Stomach (tissue), 9 donors: ENCODE results near the gene PRDM2. TPM values are rescaled to one million over a fixed set of nuclear protein-coding genes. Genes with fewer than 3 reads are reported as not detected.

Experiments used
- DNase-seq, 2 donors: peaks; one replicate each; pipeline versions ENCODE4 v3.0.0 to v3.0.0-alpha.2; 2013 to 2019
- H3K27ac ChIP-seq, 5 donors: fragments of 200-600 bp in 4 of 5; sonication (generic) in 4 of 5; one replicate each; pipeline ENCODE4 v1.5.1; 2013 to 2019; ENCODE audit warnings: mild to moderate bottlenecking in 1 of 5, moderate library complexity in 1 of 5
- H3K27me3 ChIP-seq, 3 donors: fragments of 200-600 bp; sonication (generic); one replicate each; pipeline ENCODE4 v1.5.1; 2017 to 2019; ENCODE audit warnings: mixed run types in 1 of 3
- H3K36me3 ChIP-seq, 4 donors: fragments of 200-600 bp; sonication (generic); 1 replicate in 3 of 4; 2 replicates in 1 of 4; pipeline ENCODE4 v1.5.1; 2016 to 2019
- H3K4me1 ChIP-seq, 4 donors: fragments of 200-600 bp; sonication (generic); one replicate each; pipeline ENCODE4 v1.5.1; 2016 to 2019
- H3K4me3 ChIP-seq, 4 donors: fragments of 200-600 bp; sonication (generic) in 3 of 4; one replicate each; pipeline ENCODE4 v1.5.1; 2016 to 2019; ENCODE audit warnings: mild to moderate bottlenecking in 1 of 4
- H3K9me3 ChIP-seq, 4 donors: fragments of 200-600 bp; sonication (generic); one replicate each; pipeline ENCODE4 v1.5.1; 2016 to 2019
- EP300 ChIP-seq: sonication (generic); formaldehyde crosslinking; IDR thresholded peaks from one replicate; pipeline ENCODE4 v1.6.1; 2017; ENCODE audit warnings: antibody characterized with exemption
- POLR2A ChIP-seq, 4 donors: fragments of 450-650 bp; IDR thresholded peaks; one replicate each; pipeline ENCODE4 v1.6.1; 2016; ENCODE audit warnings: antibody characterized with exemption in 4 of 4, control low read depth in 2 of 4, mild to moderate bottlenecking in 1 of 4, moderate library complexity in 1 of 4
- POLR2AphosphoS5 ChIP-seq, 3 donors: sonication (generic); formaldehyde crosslinking; IDR thresholded peaks; one replicate each; pipeline ENCODE4 v1.6.1; 2016; ENCODE audit warnings: antibody characterized with exemption in 3 of 3
- WGBS, 5 donors: extraction: QIAGEN DNeasy Blood & Tissue Kit in 3 of 5; methylation state at CpG; one replicate each; pipeline versions ENCODE4 v1.1.5 to v1.1.7; 2013 to 2018; 5-methylcytosine and 5-hydroxymethylcytosine counted together
- intact Hi-C: fragments of 100-400 bp; cut with DNase I; formaldehyde crosslinking; loops from one replicate; pipeline ENCODE4 v1.15.1; 2023; ENCODE audit warnings: low total_unique reads
- polyA plus RNA-seq, 3 donors: library from polyadenylated mRNA; stranded (reverse); fragments of 200-250 nt; gene quantifications; one replicate each; pipeline ENCODE4 v1.2.3, GENCODE V29; 2013
- total RNA-seq, 5 donors: library from RNA; depleted of rRNA; stranded (reverse); fragments of >200 nt; gene quantifications; one replicate each; pipeline versions ENCODE4 v1.1.0 to v1.2.3, GENCODE V29; 2014 to 2016
- TF ChIP-seq, protein P1 (sequence below), 7 experiments: fragments of 450-650 bp in 4 of 7; fragments of 200-600 bp in 3 of 7; sonication (generic) in 3 of 7; IDR thresholded peaks; one replicate each; pipeline ENCODE4 v1.5.1; 2016 to 2019; ENCODE audit warnings: antibody characterized with exemption in 7 of 7, control low read depth in 2 of 7, mild to moderate bottlenecking in 1 of 7
- donor health status: healthy with polysubstance abuse.
- donor health status: Bipolar disorder and iron deficiency.
- donor health status: healthy.

The PRDM2 gene
- total and polyA plus RNA-seq, 8 donors = 10.1 to 77.7 (median 24.8) TPM

DNA sequence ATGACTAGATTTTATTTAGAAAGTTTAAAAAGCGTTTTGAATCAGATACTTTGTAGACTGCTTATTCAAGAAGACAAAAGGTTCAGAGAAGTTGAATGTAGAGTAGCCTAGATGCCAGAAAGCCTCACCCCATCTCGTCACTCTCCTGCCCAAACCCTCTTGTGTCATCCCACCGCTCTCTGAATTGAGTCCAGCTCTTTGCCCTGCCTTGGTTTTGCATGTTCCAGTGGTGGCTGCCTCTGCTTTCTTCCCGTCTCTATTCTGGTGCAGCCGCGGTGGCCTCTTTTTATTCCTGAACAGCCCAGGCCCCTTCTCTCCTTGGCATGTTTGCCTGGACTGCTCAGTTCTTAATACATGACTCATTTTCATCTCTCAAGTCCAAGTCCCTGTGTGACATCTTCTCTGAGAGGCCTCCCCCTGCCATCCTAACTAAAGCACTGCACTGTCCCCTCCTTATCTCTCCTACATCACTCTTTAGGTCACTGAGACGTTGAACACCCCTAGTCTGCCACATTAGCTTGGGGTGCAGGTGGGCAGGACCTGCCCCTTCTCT is 22.9 kb downstream of the PRDM2 start:
- Histone ChIP-seq H3K4me1 (peaks cover 0 to 22% (median 10%) of the 10 kb centered on the region in 4 donors), H3K9me3 (no peaks in the 10 kb centered on the region), H3K36me3 (no peaks in the 10 kb centered on the region), H3K27me3 (no peaks in the 10 kb centered on the region), H3K4me3 (no peak overlapping the region), H3K27ac (peak overlapping the region in 1 of 5 donors; percentile 55)
- TF ChIP-seq, protein P1, sequence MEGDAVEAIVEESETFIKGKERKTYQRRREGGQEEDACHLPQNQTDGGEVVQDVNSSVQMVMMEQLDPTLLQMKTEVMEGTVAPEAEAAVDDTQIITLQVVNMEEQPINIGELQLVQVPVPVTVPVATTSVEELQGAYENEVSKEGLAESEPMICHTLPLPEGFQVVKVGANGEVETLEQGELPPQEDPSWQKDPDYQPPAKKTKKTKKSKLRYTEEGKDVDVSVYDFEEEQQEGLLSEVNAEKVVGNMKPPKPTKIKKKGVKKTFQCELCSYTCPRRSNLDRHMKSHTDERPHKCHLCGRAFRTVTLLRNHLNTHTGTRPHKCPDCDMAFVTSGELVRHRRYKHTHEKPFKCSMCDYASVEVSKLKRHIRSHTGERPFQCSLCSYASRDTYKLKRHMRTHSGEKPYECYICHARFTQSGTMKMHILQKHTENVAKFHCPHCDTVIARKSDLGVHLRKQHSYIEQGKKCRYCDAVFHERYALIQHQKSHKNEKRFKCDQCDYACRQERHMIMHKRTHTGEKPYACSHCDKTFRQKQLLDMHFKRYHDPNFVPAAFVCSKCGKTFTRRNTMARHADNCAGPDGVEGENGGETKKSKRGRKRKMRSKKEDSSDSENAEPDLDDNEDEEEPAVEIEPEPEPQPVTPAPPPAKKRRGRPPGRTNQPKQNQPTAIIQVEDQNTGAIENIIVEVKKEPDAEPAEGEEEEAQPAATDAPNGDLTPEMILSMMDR (IDR thresholded peaks at IDR 0.05) = no peak
- TF ChIP-seq POLR2AphosphoS5 (IDR thresholded peaks at IDR 0.05) (no peak), EP300 (no peak), POLR2A (IDR thresholded peaks at IDR 0.05) (no peak)
- intact Hi-C loops = no loop called here
- DNase-seq = no peak
- 82 to 93% (median 88%) methylated on average over 7 of the region's 7 CpGs for WGBS, 5 donors

DNA sequence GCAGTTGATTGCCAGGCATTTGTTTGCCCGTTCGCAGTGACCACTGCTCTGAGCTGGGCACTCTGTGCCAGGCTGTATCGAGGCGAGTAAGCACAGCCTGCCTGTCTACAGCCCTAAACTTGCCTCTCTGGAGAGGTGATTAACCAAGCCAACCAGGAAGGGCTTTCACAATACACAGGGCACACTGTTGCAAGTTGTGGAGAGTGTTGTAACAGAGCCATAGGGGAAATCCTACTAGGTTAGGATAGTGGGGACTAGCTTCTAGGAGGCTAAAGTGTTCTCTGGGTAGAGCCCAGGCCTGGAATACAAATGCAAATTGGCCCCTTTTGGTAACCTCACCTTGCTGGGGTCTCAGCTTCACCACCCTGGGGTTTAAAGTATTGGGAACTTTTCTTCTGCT is 23.8 kb downstream of the PRDM2 start:
- intact Hi-C loops = no loop called here
- peak overlapping the region in 3 of 5 donors; percentile 5 to 55 (median 23) for H3K27ac ChIP-seq
- 35 to 75% (median 61%) methylated on average over 4 of the region's 4 CpGs for WGBS, 5 donors

DNA sequence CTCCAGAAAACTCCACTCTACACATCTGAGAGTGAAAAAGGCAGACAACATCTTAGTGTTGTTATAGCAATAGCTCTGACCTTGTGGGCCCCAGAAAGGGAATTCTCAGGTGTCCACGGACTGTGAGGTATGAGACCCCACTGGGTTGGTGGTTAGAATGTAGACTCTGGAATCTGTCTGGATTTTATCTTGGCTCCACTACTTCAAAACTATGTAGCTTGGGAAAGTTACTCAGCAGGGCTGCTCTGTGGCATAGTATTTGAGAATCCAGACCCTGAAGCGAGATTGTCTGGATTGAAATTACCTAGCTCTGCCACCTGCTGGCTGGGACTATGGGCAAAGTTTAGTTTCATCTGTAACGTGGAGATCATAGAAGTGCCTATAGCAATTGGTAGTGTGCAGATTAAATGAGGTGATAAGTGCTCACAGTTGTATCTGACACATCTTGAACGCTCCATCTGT is 25.8 kb downstream of the PRDM2 start:
- peaks cover 0 to 41% (median 17%) of the 10 kb centered on the region in 4 donors for H3K4me1 ChIP-seq
- TF ChIP-seq EP300 = no peak
- no peak for TF ChIP-seq POLR2A (IDR thresholded peaks at IDR 0.05)
- peak in 1 of 3 donors; percentile 20 for TF ChIP-seq POLR2AphosphoS5 (IDR thresholded peaks at IDR 0.05)
- TF ChIP-seq, protein P1 (IDR thresholded peaks at IDR 0.05) = peak in 5 of 7 experiments; percentile 25 to 58 (median 38)
- no peaks in the 10 kb centered on the region for H3K9me3 ChIP-seq
- no peak overlapping the region for H3K4me3 ChIP-seq
- peak; percentile 40 to 74 for DNase-seq
- H3K27me3 ChIP-seq = no peaks in the 10 kb centered on the region
- H3K36me3 ChIP-seq = no peaks in the 10 kb centered on the region
- intact Hi-C loops = loop anchor here (5.0 kb wide), 1 partner anchor 58 kb away; no protein-coding TSS in a partner anchor
- H3K27ac ChIP-seq = no peak overlapping the region
- WGBS, 5 donors = 39 to 52% (median 42%) methylated on average over 4 of the region's 4 CpGs

More for the DNA sequence above, 23.8 kb downstream of the PRDM2 start:
- H3K4me3 ChIP-seq = no peak overlapping the region
- no peaks in the 10 kb centered on the region for H3K9me3 ChIP-seq
- H3K4me1 ChIP-seq = peaks cover 0 to 23% (median 13%) of the 10 kb centered on the region in 4 donors
- TF ChIP-seq EP300 = no peak
- no peak for TF ChIP-seq POLR2A (IDR thresholded peaks at IDR 0.05)
- no peak for TF ChIP-seq POLR2AphosphoS5 (IDR thresholded peaks at IDR 0.05)
- TF ChIP-seq, protein P1 (IDR thresholded peaks at IDR 0.05) = no peak
- DNase-seq = peak in 1 of 2 donors; percentile 28
- no peaks in the 10 kb centered on the region for H3K27me3 ChIP-seq
- no peaks in the 10 kb centered on the region for H3K36me3 ChIP-seq

DNA sequence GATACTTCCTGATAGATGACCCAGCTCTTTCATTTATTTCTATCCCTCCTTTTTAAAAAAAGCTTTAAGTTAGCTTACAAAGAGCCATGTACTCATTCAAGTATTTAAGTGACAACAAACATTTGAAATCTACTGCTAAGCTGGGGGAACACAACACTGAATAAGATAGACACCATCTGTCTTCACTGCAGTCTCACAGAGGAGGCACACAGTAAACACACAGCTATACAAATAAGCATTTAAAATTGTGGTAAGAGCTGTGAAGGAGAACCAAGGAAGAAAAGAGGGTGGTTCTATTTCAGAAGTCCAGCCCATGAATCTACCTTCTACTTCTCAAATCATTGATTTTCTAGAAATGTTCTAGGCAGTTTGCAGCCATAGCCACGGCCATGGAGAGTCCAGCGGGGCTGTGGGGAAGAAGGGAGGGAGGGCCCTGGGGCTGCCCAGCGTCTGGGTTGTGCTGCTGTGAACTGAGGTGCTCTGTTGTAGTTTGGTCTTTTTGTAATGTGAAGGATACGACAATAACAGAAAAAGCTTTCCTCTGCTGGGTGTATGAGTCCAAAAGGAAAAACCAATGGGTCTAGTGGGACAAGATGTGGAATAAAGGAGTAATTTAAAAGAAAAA is 28.2 kb downstream of the PRDM2 start:
- H3K9me3 ChIP-seq = no peaks in the 10 kb centered on the region
- peaks cover 0 to 43% (median 17%) of the 10 kb centered on the region in 4 donors for H3K4me1 ChIP-seq
- TF ChIP-seq, protein P1 (IDR thresholded peaks at IDR 0.05) = no peak
- no peak for TF ChIP-seq POLR2AphosphoS5 (IDR thresholded peaks at IDR 0.05)
- H3K27ac ChIP-seq = no peak overlapping the region
- 71 to 90% (median 86%) methylated on average over 4 of the region's 4 CpGs for WGBS, 5 donors
- DNase-seq = no peak
- no peak overlapping the region for H3K4me3 ChIP-seq
- intact Hi-C loops = loop anchor here (5.0 kb wide), 1 partner anchor 61 kb away; no protein-coding TSS in a partner anchor
- no peaks in the 10 kb centered on the region for H3K27me3 ChIP-seq
- H3K36me3 ChIP-seq = peaks cover 0 to 4% (median 1%) of the 10 kb centered on the region in 4 donors
